Measurements from ENCODE around the gene RRAS2. TPM values are rescaled to one million over a fixed set of nuclear protein-coding genes. Genes with fewer than 3 reads are reported as not detected.
A peak's percentile ranks its signal among the peaks of the same experiment; 100 is the strongest.

The RRAS2 gene
- total and polyA plus RNA-seq, 10 of the 15 experiments (the other 5 are each of a cell fraction or from before 2014, with no cell fraction given): 26.9 to 72.4 (median 45.4) TPM

DNA sequence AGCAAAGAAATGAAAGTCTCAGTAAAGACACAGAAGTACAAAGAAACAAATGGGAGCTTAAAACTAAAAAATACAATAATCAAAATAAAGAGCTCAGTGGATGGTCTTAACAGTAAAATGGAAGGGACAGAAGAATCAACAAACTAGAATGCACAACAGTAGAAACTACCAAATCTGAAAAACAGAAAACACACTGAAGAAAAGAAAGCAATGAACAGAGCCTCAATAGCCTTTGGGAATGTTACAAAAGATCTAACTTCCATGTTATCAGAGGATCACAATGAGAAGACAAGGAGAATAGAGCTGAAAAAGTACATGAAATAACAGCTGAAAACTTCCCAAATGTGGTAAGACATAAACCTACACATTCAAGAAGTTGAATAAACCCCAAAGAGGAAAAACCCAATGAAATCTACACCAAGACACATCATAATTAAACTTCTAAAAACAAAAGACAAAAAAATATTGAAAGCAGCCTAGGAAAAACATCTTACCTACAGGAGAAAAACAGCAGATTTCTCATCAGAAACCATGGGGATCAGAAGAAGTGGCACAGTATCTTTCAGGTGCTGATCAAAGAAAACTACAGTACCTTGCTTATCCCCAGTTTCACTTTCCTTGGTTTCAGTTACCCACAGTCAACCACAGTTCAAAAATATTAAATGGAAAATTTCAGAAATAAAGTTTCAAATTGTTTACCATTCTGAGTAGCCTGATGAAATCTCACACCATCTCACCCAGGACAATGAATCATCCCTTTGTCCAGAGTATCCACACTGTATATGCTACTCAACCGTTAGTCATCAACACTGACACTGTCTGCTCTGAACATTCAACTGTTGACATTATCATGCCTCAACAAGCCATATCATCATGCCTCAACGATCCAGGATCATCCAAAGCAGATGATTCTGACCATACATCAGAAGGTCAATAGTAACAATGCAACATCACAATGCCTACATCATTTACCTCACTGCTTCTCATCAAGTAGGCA lies 22.2 kb downstream of the RRAS2 start:
- ChIA-PET SMC1A (ENCODE audit: uncharacterized antibody, unreplicated experiment) (interaction anchor here (1.0 to 4.4 kb wide), 10 partner anchors 8 to 81 kb away, joined by 3 to 43 read pairs (median 4); no protein-coding TSS in a partner anchor), CTCF (interaction anchor here (0.8 to 2.5 kb wide), 4 partner anchors 9 to 29 kb away, joined by 3 to 7 read pairs (median 4); no protein-coding TSS in a partner anchor), POLR2A (interaction anchor here (0.6 to 1.7 kb wide), 5 partner anchors 9 to 28 kb away, joined by 3 to 7 read pairs (median 5); no protein-coding TSS in a partner anchor), RAD21 (ENCODE audit: unreplicated experiment) (interaction anchor here (1.0 to 2.6 kb wide), 7 partner anchors 8 to 28 kb away, joined by 3 to 9 read pairs (median 5); no protein-coding TSS in a partner anchor)
- H4K20me1 ChIP-seq (ENCODE audit: control insufficient read depth, insufficient read depth): no peaks in the 10 kb centered on the region
- no peak overlapping the region for H3K9ac ChIP-seq (ENCODE audit: control insufficient read depth, insufficient read depth, low read length)
- no peak overlapping the region; the same call in 1 of the 2 replicates for H3K27ac ChIP-seq (ENCODE audit: control insufficient read depth, insufficient read depth)
- no peak overlapping the region for H2AFZ ChIP-seq (ENCODE audit: control insufficient read depth, low read depth, low read length)
- ATAC-seq (peak; percentile 40), DNase-seq (ENCODE audit: low read depth, low spot score) (no peak), FAIRE-seq (peak; percentile 7)
- H3K27me3 ChIP-seq (replicated peaks in 1 of 2; ENCODE audit: control insufficient read depth in 2 of 2, insufficient read depth in 2 of 2, low read length in 1 of 2): no peaks in the 10 kb centered on the region
- no peak overlapping the region; the same call in 1 of the 2 replicates for H3K4me3 ChIP-seq
- in situ Hi-C loops (cut with MboI) (no loop called here), intact Hi-C loops (cut with micrococcal nuclease; ENCODE audit: unreplicated experiment) (no loop called here)
- peaks cover 22% of the 10 kb centered on the region; the same call in 1 of the 2 replicates for H3K4me1 ChIP-seq (ENCODE audit: control insufficient read depth, insufficient read depth, low read length)
- no peak overlapping the region for H3K4me2 ChIP-seq (ENCODE audit: control insufficient read depth, insufficient read depth)
- 69% methylated on average over 2 of the region's 2 CpGs for WGBS (ENCODE audit: insufficient coverage, insufficient replicate concordance, low lambda C conversion rate, missing lambda C conversion rate)
- H3K79me2 ChIP-seq (ENCODE audit: control insufficient read depth, insufficient read depth, low read length): peaks cover 95% of the 10 kb centered on the region
- BruUV-seq (replicated peaks): no TSS peak
- H3K9me3 ChIP-seq (replicated peaks; ENCODE audit: control insufficient read depth, insufficient read depth, low read length): peaks cover 23% of the 10 kb centered on the region
- no peaks in the 10 kb centered on the region for H3K36me3 ChIP-seq (ENCODE audit: control insufficient read depth in 2 of 2, insufficient read depth in 2 of 2, low read length in 1 of 2)
- no peak for TF ChIP-seq TAF1 (IDR thresholded peaks at IDR 0.05; ENCODE audit: borderline replicate concordance, low read depth, low read length)
- no peak for TF ChIP-seq SUZ12 (IDR thresholded peaks at IDR 0.05; ENCODE audit: unreplicated experiment)
- no peak for TF ChIP-seq CBFB (IDR thresholded peaks at IDR 0.05; ENCODE audit: low read depth)
- TF ChIP-seq IKZF2 (IDR thresholded peaks at IDR 0.05): peak; percentile 44 to 45; a peak in 2 of 4 replicates
- 0 out of 2 replicates have a peak, but pooled peaks have one; percentile 27 for TF ChIP-seq RUNX3 (IDR thresholded peaks at IDR 0.05; ENCODE audit: low read length)
- 0 out of 2 replicates have a peak, but pooled peaks have one; percentile 16 for TF ChIP-seq TCF7 (IDR thresholded peaks at IDR 0.05; ENCODE audit: borderline replicate concordance)
- TF ChIP-seq RAD51 (IDR thresholded peaks at IDR 0.05): no peak
- TF ChIP-seq MEF2B (IDR thresholded peaks at IDR 0.05; ENCODE audit: partially characterized antibody, poor library complexity, severe bottlenecking): no peak
- no peak for TF ChIP-seq SIX5 (IDR thresholded peaks at IDR 0.05; ENCODE audit: low read depth, low read length, severe bottlenecking)
- no peak for TF ChIP-seq SPI1 (IDR thresholded peaks at IDR 0.05; ENCODE audit: borderline replicate concordance, insufficient read depth, low read depth, low read length)
- peak; percentile 96; the same call in 1 of the 2 replicates for TF ChIP-seq CBX3 (IDR thresholded peaks at IDR 0.05; ENCODE audit: borderline replicate concordance, low read depth)
- TF ChIP-seq, protein P1, sequence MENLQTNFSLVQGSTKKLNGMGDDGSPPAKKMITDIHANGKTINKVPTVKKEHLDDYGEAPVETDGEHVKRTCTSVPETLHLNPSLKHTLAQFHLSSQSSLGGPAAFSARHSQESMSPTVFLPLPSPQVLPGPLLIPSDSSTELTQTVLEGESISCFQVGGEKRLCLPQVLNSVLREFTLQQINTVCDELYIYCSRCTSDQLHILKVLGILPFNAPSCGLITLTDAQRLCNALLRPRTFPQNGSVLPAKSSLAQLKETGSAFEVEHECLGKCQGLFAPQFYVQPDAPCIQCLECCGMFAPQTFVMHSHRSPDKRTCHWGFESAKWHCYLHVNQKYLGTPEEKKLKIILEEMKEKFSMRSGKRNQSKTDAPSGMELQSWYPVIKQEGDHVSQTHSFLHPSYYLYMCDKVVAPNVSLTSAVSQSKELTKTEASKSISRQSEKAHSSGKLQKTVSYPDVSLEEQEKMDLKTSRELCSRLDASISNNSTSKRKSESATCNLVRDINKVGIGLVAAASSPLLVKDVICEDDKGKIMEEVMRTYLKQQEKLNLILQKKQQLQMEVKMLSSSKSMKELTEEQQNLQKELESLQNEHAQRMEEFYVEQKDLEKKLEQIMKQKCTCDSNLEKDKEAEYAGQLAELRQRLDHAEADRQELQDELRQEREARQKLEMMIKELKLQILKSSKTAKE (IDR thresholded peaks at IDR 0.05; ENCODE audit: low read depth, poor library complexity, severe bottlenecking): peak; percentile 34
- TF ChIP-seq, protein P2, sequence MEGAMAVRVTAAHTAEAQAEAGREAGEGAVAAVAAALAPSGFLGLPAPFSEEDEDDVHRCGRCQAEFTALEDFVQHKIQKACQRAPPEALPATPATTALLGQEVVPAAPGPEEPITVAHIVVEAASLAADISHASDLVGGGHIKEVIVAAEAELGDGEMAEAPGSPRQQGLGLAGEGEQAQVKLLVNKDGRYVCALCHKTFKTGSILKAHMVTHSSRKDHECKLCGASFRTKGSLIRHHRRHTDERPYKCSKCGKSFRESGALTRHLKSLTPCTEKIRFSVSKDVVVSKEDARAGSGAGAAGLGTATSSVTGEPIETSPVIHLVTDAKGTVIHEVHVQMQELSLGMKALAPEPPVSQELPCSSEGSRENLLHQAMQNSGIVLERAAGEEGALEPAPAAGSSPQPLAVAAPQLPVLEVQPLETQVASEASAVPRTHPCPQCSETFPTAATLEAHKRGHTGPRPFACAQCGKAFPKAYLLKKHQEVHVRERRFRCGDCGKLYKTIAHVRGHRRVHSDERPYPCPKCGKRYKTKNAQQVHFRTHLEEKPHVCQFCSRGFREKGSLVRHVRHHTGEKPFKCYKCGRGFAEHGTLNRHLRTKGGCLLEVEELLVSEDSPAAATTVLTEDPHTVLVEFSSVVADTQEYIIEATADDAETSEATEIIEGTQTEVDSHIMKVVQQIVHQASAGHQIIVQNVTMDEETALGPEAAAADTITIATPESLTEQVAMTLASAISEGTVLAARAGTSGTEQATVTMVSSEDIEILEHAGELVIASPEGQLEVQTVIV (IDR thresholded peaks at IDR 0.05; ENCODE audit: borderline replicate concordance, partially characterized antibody): no peak
- no peak for TF ChIP-seq NR2F1 (conservative IDR thresholded peaks at IDR 0.05)
- no peak for TF ChIP-seq PML (IDR thresholded peaks at IDR 0.05; ENCODE audit: low read length)
- no peak for TF ChIP-seq MYB (IDR thresholded peaks at IDR 0.05; ENCODE audit: borderline replicate concordance, low read depth, low read length)
- no peak for TF ChIP-seq RAD21 (IDR thresholded peaks at IDR 0.05; ENCODE audit: insufficient read depth, low read depth, low read length)
- TF ChIP-seq CREM (IDR thresholded peaks at IDR 0.05; ENCODE audit: low read depth): no peak
- TF ChIP-seq NFYA (IDR thresholded peaks at IDR 0.05; ENCODE audit: borderline replicate concordance, low read depth, low read length): no peak
